HG03103 (cell line): Measurements from ENCODE around the gene NKAIN2.

ENCODE experiments used
- ATAC-seq: cut with Tn5 transposase; IDR thresholded peaks from one replicate; pipeline ENCODE4 v1.9.1; 2021; ENCODE audit warnings: low read depth; ENCODE audit not compliant: unreplicated experiment

NKAIN2 gene

DNA sequence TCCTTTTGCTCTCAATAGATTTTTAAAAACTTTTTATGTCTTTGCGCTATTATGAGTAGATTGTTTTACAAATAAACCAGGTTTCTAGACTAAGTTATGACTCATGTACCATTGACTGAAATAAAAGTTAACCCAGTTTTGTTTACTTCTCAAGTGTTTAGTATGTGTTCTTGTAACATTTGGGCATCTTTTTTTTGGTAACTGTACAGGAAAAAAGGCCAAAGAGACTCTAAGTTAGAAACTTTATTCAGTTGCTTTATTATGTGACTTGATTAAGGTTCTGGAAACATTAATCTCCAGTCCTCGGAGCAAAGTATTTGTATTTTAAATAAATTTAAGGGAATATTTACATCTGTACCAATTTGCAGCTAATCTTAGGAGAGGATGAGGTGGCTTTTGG, 2.9 kb downstream of the NKAIN2 start:
- no peak for ATAC-seq

DNA sequence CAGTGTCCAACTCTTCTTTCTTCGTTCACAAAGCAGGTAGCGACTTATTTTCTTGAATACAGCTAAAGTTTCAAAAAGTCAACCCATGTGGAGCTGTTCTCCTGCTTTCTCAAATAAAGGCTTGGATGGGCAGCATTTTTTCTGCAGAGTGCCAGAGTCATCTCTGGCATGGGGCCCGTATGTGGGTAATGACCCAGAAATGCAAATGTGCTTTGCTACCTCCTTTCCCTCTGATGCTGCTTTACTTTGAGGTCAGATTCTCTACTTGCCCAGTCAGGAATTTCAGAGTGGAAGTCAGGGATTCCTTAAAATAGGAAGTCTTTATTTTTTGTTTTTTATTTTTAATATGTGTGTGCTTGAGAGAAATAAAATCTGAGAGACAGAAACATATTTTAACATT, 4.9 kb downstream of the NKAIN2 start:
- ATAC-seq = no peak

- no peak for ATAC-seq
Measured at GRCh38 chr6:123810214-123810613, 6.5 kb downstream of the NKAIN2 start.

GRCh38 chr6:123810948-123811347, 7.3 kb downstream of the NKAIN2 start:
- ATAC-seq = no peak

- ATAC-seq = no peak
Measured at GRCh38 chr6:123811378-123811777, 7.7 kb downstream of the NKAIN2 start.

GRCh38 chr6:123812621-123813020, 9.0 kb downstream of the NKAIN2 start:
- ATAC-seq = no peak

DNA sequence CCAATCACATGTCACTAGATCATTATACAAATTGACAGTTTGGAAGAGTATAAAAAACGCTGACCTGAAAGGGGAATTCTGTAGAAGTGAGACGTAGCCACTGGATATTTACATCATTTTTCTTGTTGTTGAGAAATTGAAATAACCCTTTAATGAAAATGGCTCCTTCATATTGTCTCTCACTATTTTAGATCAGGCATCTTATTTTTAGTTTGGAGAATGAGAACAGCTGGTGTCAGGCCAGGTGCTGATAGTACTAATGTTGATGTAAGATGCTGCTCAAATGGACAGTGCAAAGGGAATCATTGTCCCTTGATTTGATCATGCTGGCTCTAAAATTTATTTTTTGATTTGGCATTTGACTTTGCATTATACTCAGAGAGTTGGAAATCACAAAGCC, 17.4 kb downstream of the NKAIN2 start:
- no peak for ATAC-seq

DNA sequence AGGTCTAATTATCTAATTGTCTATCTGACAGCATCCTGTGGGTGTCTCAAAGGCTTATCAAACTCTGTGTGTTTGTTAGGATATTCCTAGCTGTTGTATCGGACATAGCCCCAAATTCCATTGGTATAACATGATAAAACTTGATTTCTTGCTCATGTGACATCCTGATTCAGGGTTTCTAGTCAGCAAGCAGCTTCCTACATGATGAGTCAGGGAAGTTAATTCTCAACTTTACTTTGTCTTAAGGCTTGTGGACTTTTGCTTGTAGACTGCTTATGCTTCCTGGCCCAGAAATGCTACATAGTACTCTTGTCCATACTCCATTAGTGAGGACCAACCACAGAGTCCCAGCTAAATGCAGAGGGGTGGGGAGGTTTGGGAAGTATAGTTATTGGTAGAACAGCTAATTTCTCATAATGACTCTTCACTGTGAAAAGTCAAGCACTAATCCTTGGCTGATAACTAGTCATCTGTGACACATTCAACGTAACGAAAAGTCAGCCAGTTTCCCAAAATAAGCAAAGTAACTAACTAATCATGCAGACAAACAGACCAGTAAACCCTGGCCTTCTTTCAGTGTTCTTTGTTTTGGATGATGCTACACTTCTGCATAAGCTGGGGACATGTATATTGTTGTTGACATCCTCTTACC, 25.8 kb downstream of the NKAIN2 start:
- ATAC-seq = no peak

DNA sequence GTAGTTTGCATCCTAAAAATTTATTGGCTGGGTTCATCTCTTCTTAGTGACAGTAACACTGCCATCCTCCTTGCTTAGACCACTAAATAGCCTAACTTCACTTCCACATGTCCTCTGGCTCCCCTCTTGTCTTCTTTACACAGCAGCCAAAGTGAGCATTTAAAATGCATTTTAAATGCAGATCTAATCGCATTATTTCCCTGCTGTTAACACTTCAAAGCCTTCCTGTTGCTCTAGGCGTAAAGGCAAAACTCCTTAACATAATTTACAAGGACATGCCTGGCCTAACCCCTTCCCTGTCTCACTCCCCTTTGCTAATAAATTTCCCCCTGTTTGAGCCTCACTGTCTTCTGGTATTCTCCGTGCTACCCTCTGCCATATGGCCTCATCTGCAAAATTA, 26.5 kb downstream of the NKAIN2 start:
- ATAC-seq = no peak

DNA sequence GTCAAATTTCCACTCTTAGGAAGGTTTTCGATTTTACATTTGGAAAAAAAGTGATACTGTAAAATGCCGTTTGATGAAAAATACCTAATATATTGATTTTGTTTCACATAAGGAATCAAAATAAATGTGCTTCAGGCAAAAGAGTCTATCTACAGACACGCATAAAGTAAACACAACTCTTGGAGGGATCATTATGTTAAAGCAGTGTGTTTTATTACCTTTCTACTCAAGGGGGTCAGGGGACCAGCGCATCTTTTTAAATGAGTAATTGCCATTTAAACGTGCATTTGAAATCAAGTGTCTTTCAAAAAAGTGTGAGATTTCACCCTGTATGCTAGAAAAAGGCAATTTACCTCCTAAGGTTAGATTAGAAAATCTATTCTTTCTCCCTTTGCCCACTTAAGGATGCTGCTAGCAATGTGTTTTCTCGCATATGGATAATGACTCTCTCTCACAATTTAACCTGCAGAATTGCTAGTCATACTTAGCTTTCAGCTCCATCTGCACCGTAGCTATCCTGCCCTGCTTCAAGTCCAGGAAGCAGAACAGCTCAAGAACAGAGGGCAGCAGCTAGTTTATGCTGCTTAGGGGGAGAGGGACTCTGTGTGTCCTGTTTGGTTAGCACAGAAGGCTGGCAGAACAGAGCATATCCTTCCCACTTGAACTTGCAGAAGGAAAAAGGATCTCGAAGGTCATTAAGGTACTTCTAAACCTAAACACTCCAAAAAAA, 35.0 kb downstream of the NKAIN2 start:
- no peak for ATAC-seq

DNA sequence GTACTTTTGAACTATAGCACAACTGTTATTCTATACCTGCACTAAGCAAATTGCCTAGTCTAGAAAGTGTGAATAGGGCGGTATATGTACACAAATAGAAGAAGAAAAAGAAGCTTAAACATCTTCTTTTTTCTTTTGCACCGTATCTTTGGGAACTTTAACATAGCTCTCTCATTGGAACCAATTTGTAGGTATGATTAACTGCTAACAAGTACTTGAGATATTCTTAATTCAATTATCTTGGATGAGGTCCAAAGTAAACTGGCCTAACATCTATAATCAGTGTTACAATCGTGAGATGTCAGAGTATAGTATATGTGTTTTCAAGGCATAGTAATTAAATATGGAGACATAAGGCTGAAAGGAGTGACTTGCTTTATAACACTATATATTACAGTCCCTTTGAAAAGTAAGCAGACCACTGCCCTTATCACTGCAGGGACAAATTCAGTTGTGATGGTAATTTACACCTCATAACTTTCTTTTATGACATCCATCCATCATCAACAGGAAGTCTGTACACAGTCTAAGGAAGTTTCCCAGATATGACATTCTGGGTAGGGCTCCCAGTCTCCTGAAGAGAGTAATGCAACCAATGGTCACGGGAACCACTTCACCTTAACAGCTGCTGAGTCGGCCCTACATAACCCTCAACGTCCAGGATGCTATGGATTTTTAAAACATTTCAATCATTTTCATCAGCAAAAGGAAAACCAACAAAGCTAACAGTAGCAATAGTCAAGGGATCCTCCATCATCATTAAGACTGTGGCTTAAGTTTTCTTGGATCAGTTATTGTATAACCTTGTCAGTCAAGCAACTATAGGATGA, 37.6 kb downstream of the NKAIN2 start:
- ATAC-seq = no peak

GRCh38 chr6:123844011-123844410, 40.3 kb downstream of the NKAIN2 start:
- ATAC-seq = no peak

DNA sequence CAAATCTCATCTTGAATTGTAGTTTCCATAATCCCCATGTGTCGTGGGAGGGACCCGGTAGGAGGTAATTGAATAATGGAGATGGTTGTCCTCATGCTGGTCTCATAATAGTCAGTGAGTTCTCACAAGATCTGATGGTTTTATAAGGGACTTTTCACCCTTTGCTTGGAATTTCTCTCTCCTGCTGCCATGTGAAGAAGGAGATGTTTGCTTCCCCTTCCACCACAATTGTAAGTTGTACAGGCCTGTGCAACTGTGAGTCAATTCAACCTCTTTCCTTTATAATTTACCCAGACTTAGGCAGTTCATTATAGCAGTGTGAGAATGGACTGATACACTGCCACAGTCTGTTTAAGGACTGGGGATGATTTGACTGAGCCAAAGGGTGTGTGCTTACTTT, 44.7 kb downstream of the NKAIN2 start:
- no peak for ATAC-seq

DNA sequence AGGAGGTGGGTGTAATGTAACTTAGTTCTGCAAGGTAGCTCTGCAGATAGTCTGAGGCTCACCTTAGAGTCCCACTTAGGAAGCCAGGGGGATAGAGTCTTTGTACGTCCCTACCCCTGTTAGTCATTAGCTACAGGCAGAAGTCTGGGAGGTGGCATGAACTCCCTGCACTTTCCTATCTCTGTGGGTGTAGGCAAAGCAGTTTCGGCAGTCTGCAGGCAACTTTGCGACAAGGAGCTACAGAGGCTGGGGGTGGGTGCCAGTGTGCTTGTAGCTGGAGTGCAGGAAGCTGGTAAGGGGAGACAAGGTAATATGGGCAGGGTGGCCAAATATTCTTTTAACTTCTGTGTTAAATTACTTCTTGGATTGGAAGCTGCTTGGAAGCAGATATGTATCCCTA, 45.7 kb downstream of the NKAIN2 start:
- ATAC-seq = no peak

GRCh38 chr6:123850555-123850954, 46.9 kb downstream of the NKAIN2 start:
- ATAC-seq = no peak

DNA sequence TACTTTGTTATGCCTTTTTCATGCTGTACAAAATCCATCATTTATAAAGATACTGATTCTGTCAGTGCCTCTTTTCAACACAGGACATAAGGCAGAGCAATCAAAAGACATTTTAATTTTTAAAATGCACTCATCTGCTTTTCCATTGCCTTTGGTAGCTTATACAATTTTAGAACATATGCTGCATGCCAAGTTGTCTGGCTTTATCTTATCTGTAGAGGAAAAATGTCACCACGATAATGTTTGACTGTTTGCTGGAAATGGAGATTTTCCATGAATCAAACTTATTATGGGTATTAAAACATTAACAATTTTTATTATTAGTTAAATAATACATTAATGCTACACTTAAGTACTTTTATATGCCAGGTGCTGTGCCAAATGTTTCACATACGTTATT, 50.5 kb downstream of the NKAIN2 start:
- no peak for ATAC-seq

- ATAC-seq = no peak
Measured at GRCh38 chr6:123855506-123855905, 51.8 kb downstream of the NKAIN2 start.

GRCh38 chr6:123859291-123859690, 55.6 kb downstream of the NKAIN2 start:
- no peak for ATAC-seq

DNA sequence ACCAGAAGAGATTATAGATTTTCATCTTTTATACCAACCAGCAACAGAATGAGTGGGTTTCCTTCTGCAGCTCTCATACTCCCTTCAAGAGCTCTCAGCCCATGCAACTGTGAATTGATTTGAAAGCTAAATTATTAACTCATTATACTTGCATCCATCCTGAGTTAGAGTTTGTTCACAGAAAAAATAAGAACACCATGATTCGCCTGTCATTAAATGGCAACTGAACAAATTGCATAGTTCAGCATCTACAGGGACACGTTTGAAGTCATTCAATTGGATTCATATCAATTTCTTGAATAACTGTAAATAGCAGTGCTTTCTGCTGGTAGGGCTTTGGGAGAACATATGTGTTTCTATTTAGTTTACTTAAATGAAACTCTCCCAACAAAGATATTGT, 65.7 kb downstream of the NKAIN2 start:
- no peak for ATAC-seq

DNA sequence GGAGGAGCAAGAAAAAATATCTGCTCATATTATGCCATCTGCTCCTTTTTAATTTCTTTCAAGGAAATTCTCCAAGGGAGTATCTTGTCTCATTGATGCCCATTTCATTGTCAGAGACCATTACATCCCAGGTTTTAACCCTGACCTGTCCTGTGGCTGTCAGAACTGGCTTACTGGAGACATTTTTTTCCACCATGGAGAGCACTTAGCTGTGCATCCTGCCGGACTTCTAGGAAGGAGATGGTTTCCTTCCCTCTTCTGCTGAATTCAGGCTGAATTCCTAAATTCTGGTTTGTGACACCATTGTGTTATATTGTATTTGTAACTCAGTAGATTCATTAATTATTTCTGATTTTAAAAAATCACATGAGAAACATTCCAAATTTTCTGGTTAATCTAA, 70.3 kb downstream of the NKAIN2 start:
- no peak for ATAC-seq

- no peak for ATAC-seq
Measured at GRCh38 chr6:123875784-123876183, 72.1 kb downstream of the NKAIN2 start.

DNA sequence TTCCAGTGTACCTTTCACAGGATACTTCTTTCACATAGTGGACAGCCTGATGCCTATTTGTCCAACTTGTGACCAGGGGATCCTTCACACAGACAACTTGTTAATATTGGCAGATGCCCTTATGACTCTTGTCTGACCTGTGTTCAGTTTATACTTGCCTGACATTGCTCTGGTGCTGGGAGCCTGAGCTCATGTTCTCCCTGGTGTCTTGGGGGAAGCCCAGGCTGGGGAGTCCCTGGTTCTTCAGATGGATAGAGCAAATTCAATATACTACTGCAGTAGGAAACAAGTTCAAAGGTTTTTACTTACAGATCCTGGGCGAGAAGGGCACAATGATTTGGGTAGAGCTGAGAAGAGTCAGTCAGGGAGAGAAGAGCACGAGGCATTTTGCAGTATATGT, 76.1 kb downstream of the NKAIN2 start:
- ATAC-seq = no peak
